ENCODE results near the gene FGF21.

FGF21 gene

DNA sequence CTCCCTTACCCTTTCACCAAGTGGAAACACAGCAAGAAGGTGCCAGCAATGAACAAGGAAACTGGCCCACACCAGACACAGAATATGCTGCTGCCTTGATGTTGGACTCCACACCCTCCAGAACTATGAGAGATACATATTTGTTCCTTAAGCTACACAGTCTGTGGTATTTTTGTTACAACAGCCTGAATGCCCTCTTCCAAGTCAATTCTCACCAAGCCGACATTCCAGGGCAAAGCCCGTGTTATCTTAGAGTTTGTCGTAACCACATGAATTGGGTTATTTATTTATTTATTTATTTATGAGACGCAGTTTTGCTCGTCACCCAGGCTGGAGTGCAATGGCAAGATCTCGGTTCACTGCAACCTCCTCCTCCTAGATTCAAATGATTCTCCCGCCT is 14.9 kb downstream of the FGF21 start:
- Histone ChIP-seq H3K9me3 (ENCODE audit: insufficient read depth, low read depth, low read length) (no peaks in the 10 kb centered on the region), H4K8ac (ENCODE audit: low read depth, low read length) (no peak overlapping the region), H3K4me1 (ENCODE audit: control insufficient read depth in 1 of 2, insufficient read depth in 2 of 2, low read length in 2 of 2) (no peaks in the 10 kb centered on the region), H3K4me3 (ENCODE audit: low read depth, low read length) (no peak overlapping the region), H2BK120ac (ENCODE audit: insufficient read depth, low read length, poor library complexity) (no peak overlapping the region), H3K4ac (ENCODE audit: low read depth, low read length) (no peak overlapping the region), H2BK12ac (ENCODE audit: low read length) (no peak overlapping the region), H4K12ac (ENCODE audit: low read depth, low read length) (no peak overlapping the region), H2AK5ac (ENCODE audit: low read length) (no peak overlapping the region), H3K36me3 (ENCODE audit: control insufficient read depth in 1 of 2, insufficient read depth in 2 of 2, low read length in 2 of 2) (no peaks in the 10 kb centered on the region), H3K4me2 (ENCODE audit: low read length) (no peak overlapping the region), H2AFZ (ENCODE audit: insufficient read depth, low read length, poor library complexity) (no peak overlapping the region), H3K79me2 (ENCODE audit: control insufficient read depth, insufficient read depth, low read length, poor library complexity) (no peaks in the 10 kb centered on the region), H3K27me3 (ENCODE audit: insufficient read depth, low read length) (no peaks in the 10 kb centered on the region), H3K27ac (ENCODE audit: low read depth, low read length) (no peak overlapping the region), H3K9ac (ENCODE audit: low read length) (no peak overlapping the region), H2BK5ac (ENCODE audit: low read depth, low read length, poor library complexity) (no peak overlapping the region), H3K79me1 (ENCODE audit: low read length) (no peaks in the 10 kb centered on the region), H3K18ac (ENCODE audit: low read length) (no peak overlapping the region), H3K14ac (ENCODE audit: low read length) (no peak overlapping the region), H4K91ac (ENCODE audit: low read depth, low read length) (no peak overlapping the region), H3K23ac (ENCODE audit: low read length) (no peak overlapping the region)
- peak; percentile 91 to 97 for DNase-seq
- no CpG with 5 or more reads among the region's 7 CpGs for WGBS (ENCODE audit: extremely low coverage, insufficient coverage, insufficient read length)

DNA sequence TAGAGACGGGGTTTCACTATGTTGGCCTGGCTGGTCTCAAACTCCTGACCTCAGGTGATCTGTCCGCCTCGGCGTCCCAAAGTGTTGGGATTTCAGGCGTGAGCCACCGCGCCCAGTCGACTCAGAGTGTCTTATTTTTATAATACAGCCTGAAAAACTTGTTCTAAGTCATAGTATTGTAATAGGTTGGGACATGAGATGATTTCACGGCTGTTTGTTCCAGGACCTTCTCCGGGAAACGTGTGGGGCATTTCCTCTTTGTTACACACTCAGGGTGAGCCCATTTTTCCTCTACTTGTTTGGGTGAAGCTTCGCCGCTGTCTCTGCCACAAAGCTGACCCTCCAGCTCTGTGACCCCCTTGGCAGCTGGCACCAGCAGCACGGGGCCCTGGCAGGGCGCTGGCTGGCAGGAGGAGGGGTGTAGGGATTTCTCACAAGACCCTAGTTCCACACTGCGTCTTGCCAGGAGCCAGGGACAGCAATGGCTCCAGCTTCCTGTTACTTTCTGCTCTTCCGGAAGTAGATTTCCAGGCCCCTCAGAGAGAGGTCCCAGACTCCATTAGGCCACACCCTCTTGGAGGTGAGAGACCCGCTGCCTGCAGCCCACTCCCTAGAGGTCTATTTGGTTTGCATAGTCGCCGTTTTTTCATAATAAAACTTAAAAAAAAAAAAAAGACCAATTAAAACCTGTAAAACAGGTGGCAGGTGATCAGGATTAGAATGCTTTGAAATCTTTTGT is 15.6 kb downstream of the FGF21 start:
- no CpG with 5 or more reads among the region's 20 CpGs for WGBS (ENCODE audit: extremely low coverage, insufficient coverage, insufficient read length)
- Histone ChIP-seq H3K18ac (ENCODE audit: low read length) (no peak overlapping the region), H4K8ac (ENCODE audit: low read depth, low read length) (peak overlapping the region; percentile 46), H2AK5ac (ENCODE audit: low read length) (no peak overlapping the region), H2AFZ (ENCODE audit: insufficient read depth, low read length, poor library complexity) (peak overlapping the region; percentile 79), H2BK120ac (ENCODE audit: insufficient read depth, low read length, poor library complexity) (no peak overlapping the region), H3K4ac (ENCODE audit: low read depth, low read length) (no peak overlapping the region), H3K27ac (ENCODE audit: low read depth, low read length) (no peak overlapping the region), H3K27me3 (ENCODE audit: insufficient read depth, low read length) (no peaks in the 10 kb centered on the region), H3K36me3 (ENCODE audit: control insufficient read depth in 1 of 2, insufficient read depth in 2 of 2, low read length in 2 of 2) (no peaks in the 10 kb centered on the region), H4K12ac (ENCODE audit: low read depth, low read length) (peak overlapping the region; percentile 35), H3K9me3 (ENCODE audit: insufficient read depth, low read depth, low read length) (no peaks in the 10 kb centered on the region), H4K91ac (ENCODE audit: low read depth, low read length) (no peak overlapping the region), H2BK12ac (ENCODE audit: low read length) (no peak overlapping the region), H3K4me3 (ENCODE audit: low read depth, low read length) (no peak overlapping the region), H2BK5ac (ENCODE audit: low read depth, low read length, poor library complexity) (no peak overlapping the region), H3K4me1 (ENCODE audit: control insufficient read depth in 1 of 2, insufficient read depth in 2 of 2, low read length in 2 of 2) (no peaks in the 10 kb centered on the region), H3K79me1 (ENCODE audit: low read length) (no peaks in the 10 kb centered on the region), H3K4me2 (ENCODE audit: low read length) (no peak overlapping the region), H3K79me2 (ENCODE audit: control insufficient read depth, insufficient read depth, low read length, poor library complexity) (no peaks in the 10 kb centered on the region), H3K14ac (ENCODE audit: low read length) (no peak overlapping the region), H3K9ac (ENCODE audit: low read length) (no peak overlapping the region), H3K23ac (ENCODE audit: low read length) (no peak overlapping the region)
- peak; percentile 68 for DNase-seq

- Histone ChIP-seq H3K4ac (ENCODE audit: low read depth, low read length) (no peak overlapping the region), H2BK5ac (ENCODE audit: low read depth, low read length, poor library complexity) (no peak overlapping the region), H3K27ac (ENCODE audit: low read depth, low read length) (no peak overlapping the region), H3K79me2 (ENCODE audit: control insufficient read depth, insufficient read depth, low read length, poor library complexity) (no peaks in the 10 kb centered on the region), H3K9me3 (ENCODE audit: insufficient read depth, low read depth, low read length) (no peaks in the 10 kb centered on the region), H3K79me1 (ENCODE audit: low read length) (no peaks in the 10 kb centered on the region), H3K18ac (ENCODE audit: low read length) (no peak overlapping the region), H3K23ac (ENCODE audit: low read length) (no peak overlapping the region), H3K4me1 (ENCODE audit: control insufficient read depth in 1 of 2, insufficient read depth in 2 of 2, low read length in 2 of 2) (no peaks in the 10 kb centered on the region), H2BK12ac (ENCODE audit: low read length) (no peak overlapping the region), H3K14ac (ENCODE audit: low read length) (no peak overlapping the region), H3K9ac (ENCODE audit: low read length) (no peak overlapping the region), H2BK120ac (ENCODE audit: insufficient read depth, low read length, poor library complexity) (no peak overlapping the region), H4K91ac (ENCODE audit: low read depth, low read length) (no peak overlapping the region), H3K4me3 (ENCODE audit: low read depth, low read length) (no peak overlapping the region), H2AK5ac (ENCODE audit: low read length) (no peak overlapping the region), H3K4me2 (ENCODE audit: low read length) (no peak overlapping the region), H4K8ac (ENCODE audit: low read depth, low read length) (no peak overlapping the region), H2AFZ (ENCODE audit: insufficient read depth, low read length, poor library complexity) (no peak overlapping the region), H3K36me3 (ENCODE audit: control insufficient read depth in 1 of 2, insufficient read depth in 2 of 2, low read length in 2 of 2) (no peaks in the 10 kb centered on the region), H4K12ac (ENCODE audit: low read depth, low read length) (no peak overlapping the region), H3K27me3 (ENCODE audit: insufficient read depth, low read length) (no peaks in the 10 kb centered on the region)
- WGBS (ENCODE audit: extremely low coverage, insufficient coverage, insufficient read length): no CpG with 5 or more reads among the region's 13 CpGs
- peak in 1 of 2 donors; percentile 8 for DNase-seq
Measured at GRCh38 chr19:48772503-48772953, 17.2 kb downstream of the FGF21 start.

DNA sequence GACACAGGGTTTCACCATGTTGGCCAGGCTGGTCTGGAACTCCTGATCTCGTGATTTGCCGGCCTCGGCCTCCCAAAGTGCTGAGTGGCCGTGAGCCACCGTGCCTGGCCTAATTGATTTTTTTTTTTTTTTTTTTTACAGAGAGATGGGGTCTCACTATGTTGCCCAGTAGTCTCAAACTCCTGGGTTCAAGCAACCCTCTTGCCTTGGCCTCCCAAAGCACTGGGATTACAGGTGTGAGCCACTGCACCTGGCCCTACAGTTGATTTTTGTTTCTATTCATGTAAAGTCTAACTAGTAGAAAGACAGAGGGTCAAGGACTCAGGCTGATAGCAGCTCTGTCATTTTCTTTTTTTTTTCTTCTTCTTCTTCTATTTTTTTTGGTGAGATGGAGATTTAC is 21.8 kb downstream of the FGF21 start:
- no peak overlapping the region for H2BK5ac ChIP-seq (ENCODE audit: low read depth, low read length, poor library complexity)
- H2AFZ ChIP-seq (ENCODE audit: insufficient read depth, low read length, poor library complexity): no peak overlapping the region
- H3K9ac ChIP-seq (ENCODE audit: low read length): no peak overlapping the region

More for the DNA sequence above, 21.8 kb downstream of the FGF21 start:
- Histone ChIP-seq H2BK120ac (ENCODE audit: insufficient read depth, low read length, poor library complexity) (no peak overlapping the region), H3K36me3 (ENCODE audit: control insufficient read depth in 1 of 2, insufficient read depth in 2 of 2, low read length in 2 of 2) (no peaks in the 10 kb centered on the region), H3K4ac (ENCODE audit: low read depth, low read length) (no peak overlapping the region), H3K9me3 (ENCODE audit: insufficient read depth, low read depth, low read length) (peaks cover 5% of the 10 kb centered on the region), H4K8ac (ENCODE audit: low read depth, low read length) (no peak overlapping the region), H4K91ac (ENCODE audit: low read depth, low read length) (no peak overlapping the region), H3K79me2 (ENCODE audit: control insufficient read depth, insufficient read depth, low read length, poor library complexity) (no peaks in the 10 kb centered on the region), H3K27me3 (ENCODE audit: insufficient read depth, low read length) (no peaks in the 10 kb centered on the region), H3K4me2 (ENCODE audit: low read length) (no peak overlapping the region), H3K27ac (ENCODE audit: low read depth, low read length) (no peak overlapping the region), H2BK12ac (ENCODE audit: low read length) (no peak overlapping the region), H3K23ac (ENCODE audit: low read length) (no peak overlapping the region), H3K18ac (ENCODE audit: low read length) (no peak overlapping the region), H3K79me1 (ENCODE audit: low read length) (no peaks in the 10 kb centered on the region), H3K14ac (ENCODE audit: low read length) (no peak overlapping the region), H4K12ac (ENCODE audit: low read depth, low read length) (no peak overlapping the region), H3K4me1 (ENCODE audit: control insufficient read depth in 1 of 2, insufficient read depth in 2 of 2, low read length in 2 of 2) (no peaks in the 10 kb centered on the region), H3K4me3 (ENCODE audit: low read depth, low read length) (no peak overlapping the region), H2AK5ac (ENCODE audit: low read length) (no peak overlapping the region)
- WGBS (ENCODE audit: extremely low coverage, insufficient coverage, insufficient read length): no CpG with 5 or more reads among the region's 5 CpGs
- no peak for DNase-seq

Data from trophoblast cell (in vitro differentiated cells and primary cell).